Epithelial cell of proximal tubule (primary cell): Measurements from ENCODE around the gene MAGI1. TPM values are rescaled to one million over a fixed set of nuclear protein-coding genes. Genes with fewer than 3 reads are reported as not detected.

Experiments
- DNase-seq: peaks from one replicate; pipeline ENCODE4 v3.0.0-alpha.2; 2011; ENCODE audit warnings: low read depth
- H3K4me3 ChIP-seq: 2 replicates; pipeline ENCODE4 v1.5.1; 2011; ENCODE audit warnings: low read depth, mild to moderate bottlenecking, low read length
- total RNA-seq: library from RNA; depleted of rRNA; stranded (reverse); fragments of >200 nt; gene quantifications from 2 replicates; pipeline ENCODE4 v1.2.3, GENCODE V29; 2015
- TF ChIP-seq, protein P1 (sequence below): conservative IDR thresholded peaks from 2 replicates; pipeline ENCODE4 v1.5.1; 2012; ENCODE audit warnings: low read depth, mild to moderate bottlenecking, low read length

The MAGI1 gene
- total RNA-seq, 1 donor from 2014 or later, result 9.6 TPM

DNA sequence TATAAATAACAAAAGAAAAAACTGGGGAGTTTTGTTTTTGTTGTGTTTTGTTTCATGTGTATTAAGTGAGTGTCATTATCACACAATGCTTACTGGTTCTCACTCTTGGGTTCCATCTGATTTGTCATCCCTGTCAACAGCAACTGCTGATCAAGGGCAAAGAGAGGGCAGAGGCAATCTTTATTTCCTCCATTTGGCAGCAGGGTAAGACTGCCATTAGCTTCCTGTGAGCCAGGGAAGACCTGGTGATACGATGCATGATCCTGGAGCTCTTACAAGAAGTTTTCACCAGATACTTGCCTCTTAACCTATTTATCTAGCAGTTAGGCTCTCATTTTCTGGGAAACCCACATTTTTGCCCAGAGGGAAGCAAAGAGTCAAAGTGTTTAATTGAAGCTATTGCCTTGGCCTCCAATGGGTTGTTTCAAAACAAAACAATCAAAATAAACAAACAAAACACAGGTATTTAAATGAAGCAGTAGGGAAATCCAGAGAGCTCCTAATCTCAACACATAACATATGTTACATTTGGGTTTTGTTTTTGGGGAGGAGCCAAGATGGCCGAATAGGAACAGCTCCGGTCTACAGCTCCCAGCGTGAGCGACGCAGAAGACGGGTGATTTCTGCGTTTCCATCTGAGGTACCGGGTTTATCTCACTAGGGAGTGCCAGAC is 529.8 kb downstream of the MAGI1 start:
- TF ChIP-seq, protein P1, sequence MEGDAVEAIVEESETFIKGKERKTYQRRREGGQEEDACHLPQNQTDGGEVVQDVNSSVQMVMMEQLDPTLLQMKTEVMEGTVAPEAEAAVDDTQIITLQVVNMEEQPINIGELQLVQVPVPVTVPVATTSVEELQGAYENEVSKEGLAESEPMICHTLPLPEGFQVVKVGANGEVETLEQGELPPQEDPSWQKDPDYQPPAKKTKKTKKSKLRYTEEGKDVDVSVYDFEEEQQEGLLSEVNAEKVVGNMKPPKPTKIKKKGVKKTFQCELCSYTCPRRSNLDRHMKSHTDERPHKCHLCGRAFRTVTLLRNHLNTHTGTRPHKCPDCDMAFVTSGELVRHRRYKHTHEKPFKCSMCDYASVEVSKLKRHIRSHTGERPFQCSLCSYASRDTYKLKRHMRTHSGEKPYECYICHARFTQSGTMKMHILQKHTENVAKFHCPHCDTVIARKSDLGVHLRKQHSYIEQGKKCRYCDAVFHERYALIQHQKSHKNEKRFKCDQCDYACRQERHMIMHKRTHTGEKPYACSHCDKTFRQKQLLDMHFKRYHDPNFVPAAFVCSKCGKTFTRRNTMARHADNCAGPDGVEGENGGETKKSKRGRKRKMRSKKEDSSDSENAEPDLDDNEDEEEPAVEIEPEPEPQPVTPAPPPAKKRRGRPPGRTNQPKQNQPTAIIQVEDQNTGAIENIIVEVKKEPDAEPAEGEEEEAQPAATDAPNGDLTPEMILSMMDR, result no peak
- H3K4me3 ChIP-seq, result no peak overlapping the region

DNA sequence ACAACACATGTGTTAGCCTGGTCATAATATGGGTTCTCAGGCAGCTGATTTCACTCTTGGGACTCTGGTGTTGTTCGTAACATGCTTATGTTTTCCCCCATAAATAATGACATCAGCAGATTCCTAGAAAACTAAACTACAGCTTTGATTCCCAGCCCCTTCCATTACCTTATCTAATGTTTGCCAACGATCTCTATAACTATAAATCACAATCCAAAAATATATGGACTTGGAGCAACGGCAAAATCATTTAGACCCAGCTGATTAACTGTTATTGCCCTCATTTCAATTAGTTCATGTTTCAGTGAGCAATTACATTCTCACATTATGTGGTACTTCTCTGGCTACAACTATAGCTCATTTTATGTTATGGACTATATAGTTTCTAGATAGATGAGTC is 531.3 kb downstream of the MAGI1 start:
- TF ChIP-seq, protein P1, result no peak
- DNase-seq, result no peak
- H3K4me3 ChIP-seq, result no peak overlapping the region

More for the DNA sequence above, 529.8 kb downstream of the MAGI1 start:
- DNase-seq, result no peak

DNA sequence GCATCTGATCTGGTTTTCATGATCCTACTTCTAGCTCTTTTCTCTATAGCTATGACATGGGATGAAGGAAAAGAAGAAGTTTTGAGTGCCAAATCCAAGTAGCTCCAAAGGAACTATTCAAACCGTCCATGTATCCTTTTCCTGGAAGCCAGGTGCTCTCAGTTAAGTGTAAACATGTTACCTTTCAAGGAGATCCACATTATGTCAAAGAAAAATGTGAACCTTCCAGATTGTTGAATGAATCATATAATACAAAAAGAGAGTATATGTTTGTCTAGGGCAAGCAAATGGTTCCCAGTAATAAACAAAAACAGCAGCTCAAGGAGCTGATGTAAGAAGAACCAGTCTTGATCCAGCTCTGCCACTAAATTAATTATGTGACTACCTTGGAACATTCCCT is 534.9 kb downstream of the MAGI1 start:
- no peak for DNase-seq
- H3K4me3 ChIP-seq, result no peak overlapping the region
- TF ChIP-seq, protein P1, result no peak

DNA sequence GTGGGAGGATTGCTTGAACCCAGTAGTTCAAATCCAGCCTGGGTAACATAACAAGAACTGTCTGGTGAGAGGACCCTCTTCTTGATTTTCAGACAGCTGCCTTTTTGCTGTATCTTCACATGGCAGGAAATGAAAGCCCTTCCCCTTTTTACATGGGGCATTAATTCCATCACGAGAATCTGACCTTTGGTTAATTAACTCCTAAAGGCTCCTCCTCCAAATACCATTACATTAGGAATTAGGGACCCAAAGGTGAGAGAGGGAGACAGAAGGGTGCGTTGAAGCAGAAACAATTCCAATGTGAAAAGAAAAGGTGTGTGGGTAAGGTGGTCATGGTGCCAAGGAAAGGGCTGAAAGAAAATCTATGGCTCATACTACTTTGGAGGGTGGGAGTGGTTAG is 536.2 kb downstream of the MAGI1 start:
- H3K4me3 ChIP-seq, result no peak overlapping the region
- DNase-seq, result no peak
- TF ChIP-seq, protein P1, result no peak

DNA sequence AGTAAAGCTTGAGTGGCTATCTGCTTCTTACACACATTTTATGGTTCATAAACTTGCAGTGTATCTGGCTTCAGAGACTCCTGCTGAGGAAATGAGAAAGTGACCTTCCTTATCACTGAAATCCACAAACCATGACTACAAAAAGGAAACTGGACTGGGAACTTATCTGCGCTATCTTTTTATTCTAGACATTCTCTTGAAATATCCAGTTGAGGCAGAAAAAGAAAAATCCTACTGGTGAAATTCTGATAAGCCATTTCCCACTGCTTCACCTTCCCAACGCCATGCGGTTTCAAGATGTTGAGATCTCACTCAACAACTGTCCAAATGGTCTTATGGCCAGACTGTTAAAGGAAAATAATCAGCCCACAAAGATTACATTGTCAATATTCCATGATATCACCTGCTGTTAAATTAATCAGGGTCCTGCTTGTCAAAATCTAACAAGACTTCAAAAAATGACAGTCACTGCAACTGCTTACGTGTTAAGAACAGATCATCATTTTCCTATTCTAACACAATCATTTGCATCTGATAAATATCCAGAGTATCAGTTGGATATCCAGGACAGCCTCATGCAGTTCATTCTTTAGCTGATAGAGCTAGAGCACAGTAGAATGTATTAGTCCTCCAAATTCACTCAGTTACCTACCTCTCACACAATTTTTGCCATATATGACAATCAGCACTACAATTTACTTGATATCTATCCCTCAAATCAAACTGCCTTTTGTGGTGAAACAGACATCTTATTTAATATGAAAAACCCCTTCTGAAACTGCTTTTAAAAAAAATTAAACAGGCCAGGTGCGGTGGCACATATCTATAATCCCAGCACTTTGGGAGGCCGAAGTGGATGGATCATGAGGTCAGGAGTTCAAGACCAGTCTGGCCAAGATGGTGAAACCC is 538.1 kb downstream of the MAGI1 start:
- TF ChIP-seq, protein P1, result no peak
- DNase-seq, result no peak
- no peak overlapping the region for H3K4me3 ChIP-seq

DNA sequence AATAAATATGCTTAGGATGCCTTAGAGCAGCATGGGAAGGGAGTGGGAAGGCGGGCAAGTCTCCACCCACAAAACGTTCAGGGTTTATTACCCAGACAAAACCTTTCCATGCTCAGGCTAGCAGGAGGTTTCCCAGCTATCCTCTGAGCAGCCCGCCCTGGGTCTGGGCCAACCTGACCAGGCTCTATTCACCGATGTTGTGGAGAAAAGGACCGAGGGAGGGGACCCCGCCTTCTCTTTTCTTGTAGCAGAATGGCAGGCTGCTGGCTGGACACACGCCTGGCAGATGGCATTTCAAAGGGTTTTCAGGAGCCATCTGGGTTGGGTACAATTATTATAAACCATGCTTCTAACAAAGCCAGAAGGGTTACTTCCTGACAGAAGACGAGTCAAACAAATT is 540.9 kb downstream of the MAGI1 start:
- TF ChIP-seq, protein P1, result no peak
- no peak for DNase-seq
- no peak overlapping the region for H3K4me3 ChIP-seq
